ENCODE data around the gene GRB10.

DNA sequence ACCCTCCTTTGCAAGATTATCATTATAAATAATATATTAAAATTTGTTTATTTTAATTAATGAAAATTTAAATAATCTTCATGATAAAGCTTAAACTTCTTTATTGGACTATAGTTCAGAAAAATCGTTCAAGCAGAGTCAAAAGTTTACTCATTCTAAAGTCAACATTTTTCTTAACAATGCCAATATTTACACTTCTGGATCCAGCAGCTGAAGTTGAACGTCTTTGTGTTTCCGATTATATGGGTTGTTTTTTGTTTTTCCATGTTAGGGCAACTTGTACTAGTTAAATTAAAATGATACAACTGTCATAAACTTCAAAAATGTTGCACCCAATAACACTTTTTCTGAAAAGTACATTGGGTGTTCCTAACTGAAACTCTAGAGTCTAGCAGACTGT, 43.8 kb downstream of the GRB10 start:
- TF ChIP-seq POLR2A (IDR thresholded peaks at IDR 0.05; ENCODE audit: low read depth, low read length): no peak
- no peak for TF ChIP-seq POLR2AphosphoS5 (IDR thresholded peaks at IDR 0.05; ENCODE audit: low read depth, low read length)
- no peak for TF ChIP-seq TAF1 (IDR thresholded peaks at IDR 0.05; ENCODE audit: borderline replicate concordance, low read depth, low read length)

All from GM12892 (cell line).